RWPE2 (cell line): Measurements from ENCODE around the gene RASA2.
"Not testable (repeated sequence)": the region's sequence is repeated elsewhere in the genome, so short reads cannot be mapped to it uniquely, and the experiment has no call there.

Source experiments
- ATAC-seq: fragments of 200-7000 bp; cut with Tn5 transposase; 3 replicates; pipeline ENCODE4 v1.9.1; 2021; ENCODE audit warnings: low read depth
- DNase-seq: peaks from one replicate; pipeline ENCODE4 v3.0.0-alpha.2; 2020; ENCODE audit warnings: low spot score
- H3K27ac ChIP-seq: fragments of 450-650 bp; 2 replicates; pipeline ENCODE4 v1.5.1; 2017; ENCODE audit warnings: mild to moderate bottlenecking; ENCODE audit not compliant: poor library complexity, severe bottlenecking
- H3K27me3 ChIP-seq: fragments of 250-450 bp; sonication (Bioruptor Pico); 2 replicates; pipeline ENCODE4 v1.5.1; 2021; ENCODE audit warnings: mild to moderate bottlenecking, moderate library complexity; ENCODE audit not compliant: insufficient read depth, poor library complexity, severe bottlenecking
- H3K36me3 ChIP-seq: fragments of 250-450 bp; sonication (Bioruptor Pico); 2 replicates; pipeline ENCODE4 v1.5.1; 2020; ENCODE audit warnings: low read depth, mild to moderate bottlenecking, moderate library complexity
- H3K4me1 ChIP-seq: fragments of 250-450 bp; sonication (Bioruptor Pico); 2 replicates; pipeline ENCODE4 v1.5.1; 2021; ENCODE audit warnings: mild to moderate bottlenecking, moderate library complexity; ENCODE audit not compliant: insufficient read depth, poor library complexity, severe bottlenecking
- H3K4me3 ChIP-seq: fragments of 250-450 bp; sonication (Bioruptor Pico); 2 replicates; pipeline ENCODE4 v1.5.1; 2021; ENCODE audit warnings: mild to moderate bottlenecking, moderate library complexity; ENCODE audit not compliant: severe bottlenecking
- H3K9me3 ChIP-seq: fragments of 250-450 bp; sonication (Bioruptor Pico); 2 replicates; pipeline ENCODE4 v1.5.1; 2021; ENCODE audit warnings: mild to moderate bottlenecking, moderate library complexity; ENCODE audit not compliant: severe bottlenecking
- CTCF ChIP-seq: fragments of 450-650 bp; IDR thresholded peaks from one replicate; pipeline ENCODE4 v1.5.1; 2017; ENCODE audit warnings: mild to moderate bottlenecking, moderate library complexity; ENCODE audit not compliant: poor library complexity, severe bottlenecking

RASA2 gene

GRCh38 chr3:141625506-141625905, 138.7 kb downstream of the RASA2 start:
- DNase-seq (no peak), ATAC-seq (peak; percentile 83)
- Histone ChIP-seq H3K9me3 (no peaks in the 10 kb centered on the region), H3K27me3 (no peaks in the 10 kb centered on the region), H3K27ac (no peak overlapping the region), H3K36me3 (no peaks in the 10 kb centered on the region), H3K4me1 (no peaks in the 10 kb centered on the region), H3K4me3 (no peak overlapping the region)
- TF ChIP-seq CTCF: no peak

- H3K36me3 ChIP-seq, ATAC-seq, H3K9me3 ChIP-seq, H3K4me1 ChIP-seq, DNase-seq, H3K27me3 ChIP-seq, H3K4me3 ChIP-seq, H3K27ac ChIP-seq: not testable (repeated sequence)
Measured at GRCh38 chr3:141628334-141628733, 141.5 kb downstream of the RASA2 start.

- not testable (repeated sequence) for H3K36me3 ChIP-seq, H3K27ac ChIP-seq, H3K4me3 ChIP-seq, H3K9me3 ChIP-seq, H3K4me1 ChIP-seq, DNase-seq, ATAC-seq, H3K27me3 ChIP-seq
Measured at GRCh38 chr3:141628868-141629441, 142.1 kb downstream of the RASA2 start.

GRCh38 chr3:141629976-141630375, 143.1 kb downstream of the RASA2 start:
- no peak for ATAC-seq
- Histone ChIP-seq H3K36me3 (no peaks in the 10 kb centered on the region), H3K9me3 (no peaks in the 10 kb centered on the region), H3K4me3 (no peak overlapping the region), H3K27ac (no peak overlapping the region), H3K27me3 (no peaks in the 10 kb centered on the region), H3K4me1 (no peaks in the 10 kb centered on the region)
- TF ChIP-seq CTCF: no peak
- no peak for DNase-seq

- H3K27ac ChIP-seq: no peak overlapping the region
- no peaks in the 10 kb centered on the region for H3K4me1 ChIP-seq
- H3K4me3 ChIP-seq: no peak overlapping the region
- no peaks in the 10 kb centered on the region for H3K9me3 ChIP-seq
- no peak for ATAC-seq
- no peaks in the 10 kb centered on the region for H3K36me3 ChIP-seq
- DNase-seq: no peak
- TF ChIP-seq CTCF: no peak
- no peaks in the 10 kb centered on the region for H3K27me3 ChIP-seq
Measured at GRCh38 chr3:141632779-141633374, 146.1 kb downstream of the RASA2 start.

- Histone ChIP-seq H3K36me3 (no peaks in the 10 kb centered on the region), H3K4me3 (no peak overlapping the region), H3K9me3 (no peaks in the 10 kb centered on the region), H3K27me3 (no peaks in the 10 kb centered on the region), H3K4me1 (no peaks in the 10 kb centered on the region), H3K27ac (no peak overlapping the region)
- no peak for TF ChIP-seq CTCF
- DNase-seq (no peak), ATAC-seq (no peak)
Measured at GRCh38 chr3:141642215-141642614, 155.4 kb downstream of the RASA2 start.
